Uterus (tissue), 4 donors: ENCODE data around the gene KRTAP10-9. TPM values are rescaled to one million over a fixed set of nuclear protein-coding genes. Genes with fewer than 3 reads are reported as not detected.
"Not testable (repeated sequence)": the region's sequence is repeated elsewhere in the genome, so short reads cannot be mapped to it uniquely, and the experiment has no call there.

Source experiments
- DNase-seq, 2 donors: peaks; one replicate each; pipeline ENCODE4 v3.0.0-alpha.2; 2019 to 2020
- H3K27ac ChIP-seq, 2 donors: fragments of 200-600 bp; sonication (generic); 1 replicate in 1 of 2; 2 replicates in 1 of 2; pipeline ENCODE4 v1.5.1; 2016 to 2018
- H3K27me3 ChIP-seq, 2 donors: fragments of 200-600 bp; sonication (generic); one replicate each; pipeline ENCODE4 v1.5.1; 2018 to 2019; ENCODE audit warnings: control low read depth in 1 of 2
- H3K36me3 ChIP-seq, 2 donors: fragments of 200-600 bp; sonication (generic); one replicate each; pipeline ENCODE4 v1.5.1; 2019; ENCODE audit warnings: control low read depth in 1 of 2
- H3K4me1 ChIP-seq, 2 donors: fragments of 200-600 bp; sonication (generic); one replicate each; pipeline ENCODE4 v1.5.1; 2018 to 2019; ENCODE audit warnings: control low read depth in 1 of 2
- H3K4me3 ChIP-seq, 2 donors: fragments of 200-600 bp; sonication (generic); 1 replicate in 1 of 2; 2 replicates in 1 of 2; pipeline ENCODE4 v1.5.1; 2018 to 2019; ENCODE audit warnings: mild to moderate bottlenecking in 1 of 2
- H3K9me3 ChIP-seq, 2 donors: fragments of 200-600 bp; sonication (generic); one replicate each; pipeline ENCODE4 v1.5.1; 2019; ENCODE audit warnings: control low read depth in 1 of 2
- CTCF ChIP-seq, 4 experiments: fragments of 200-600 bp in 2 of 4; fragments of 450-650 bp in 2 of 4; sonication (generic) in 2 of 4; IDR thresholded peaks; one replicate each; pipeline ENCODE4 v1.5.1; 2016 to 2019; ENCODE audit warnings: antibody characterized with exemption in 4 of 4, mild to moderate bottlenecking in 2 of 4, moderate library complexity in 1 of 4
- POLR2A ChIP-seq, 2 donors: fragments of 450-650 bp; IDR thresholded peaks; one replicate each; pipeline ENCODE4 v1.6.1; 2016; ENCODE audit warnings: antibody characterized with exemption in 2 of 2, mild to moderate bottlenecking in 1 of 2, moderate library complexity in 1 of 2
- intact Hi-C: fragments of 100-400 bp; cut with DNase I; formaldehyde crosslinking; loops from one replicate; pipeline ENCODE4 v1.15.1; 2023; ENCODE audit warnings: low total_unique reads
- total RNA-seq, 4 donors: library from RNA; depleted of rRNA in 3 of 4; stranded (reverse); fragments of >200 nt in 3 of 4; gene quantifications; one replicate each; pipeline versions ENCODE4 v1.1.0 to v1.2.4, GENCODE V29; 2014 to 2023
- donor health status: DM: yes; HTN: yes; CAD: no.

KRTAP10-9 gene
- total RNA-seq, 4 donors from 2014 or later = not detected

GRCh38 chr21:44636209-44637017, 9.5 kb downstream of the KRTAP10-9 start:
- Histone ChIP-seq H3K4me1 (no peaks in the 10 kb centered on the region), H3K9me3 (peaks cover 0 to 8% of the 10 kb centered on the region in 2 donors), H3K27me3 (no peaks in the 10 kb centered on the region), H3K36me3 (no peaks in the 10 kb centered on the region), H3K27ac (no peak overlapping the region), H3K4me3 (no peak overlapping the region)
- no peak for DNase-seq
- intact Hi-C loops = no loop called here
- TF ChIP-seq POLR2A (IDR thresholded peaks at IDR 0.05) (no peak), CTCF (IDR thresholded peaks at IDR 0.05) (no peak)

DNA sequence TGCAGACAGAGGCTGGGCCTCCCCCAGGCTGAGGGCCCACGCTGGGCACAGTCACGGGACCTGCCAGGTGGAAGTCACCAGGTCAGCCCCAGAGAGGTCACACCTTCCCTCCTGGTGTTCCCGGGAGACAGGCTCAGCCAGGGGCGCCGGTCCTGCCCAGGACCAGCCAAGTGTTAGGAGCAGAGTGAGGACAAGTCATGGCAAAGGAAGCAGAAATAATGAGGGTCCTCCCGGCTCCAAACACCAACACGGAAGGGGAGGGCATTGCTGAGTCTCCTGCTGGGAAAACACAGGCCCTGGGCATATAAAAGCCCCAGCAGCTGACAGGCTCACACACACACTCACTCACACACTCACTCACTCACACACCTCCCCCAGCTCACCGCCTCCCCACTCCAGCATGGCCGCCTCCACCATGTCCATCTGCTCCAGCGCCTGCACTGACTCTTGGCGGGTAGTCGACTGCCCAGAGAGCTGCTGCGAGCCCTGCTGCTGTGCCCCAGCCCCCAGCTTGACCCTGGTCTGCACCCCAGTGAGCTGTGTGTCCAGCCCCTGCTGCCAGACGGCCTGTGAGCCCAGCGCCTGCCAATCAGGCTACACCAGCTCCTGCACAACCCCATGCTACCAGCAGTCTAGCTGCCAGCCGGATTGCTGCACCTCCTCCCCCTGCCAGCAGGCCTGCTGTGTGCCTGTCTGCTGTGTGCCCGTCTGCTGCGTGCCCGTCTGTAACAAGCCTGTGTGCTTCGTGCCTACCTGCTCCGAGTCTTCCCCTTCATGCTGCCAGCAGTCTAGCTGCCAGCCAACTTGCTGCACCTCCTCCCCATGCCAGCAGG, 10.3 kb downstream of the KRTAP10-9 start, which contains the start of gene KRTAP10-10:
TSS of gene KRTAP10-10 (plus strand) at position 339 of the 833 bp plus-strand sequence. CDS start at position 401, 62 bp downstream.
- intact Hi-C loops = no loop called here
- Histone ChIP-seq H3K9me3 (peaks cover 0 to under 1% of the 10 kb centered on the region in 2 donors), H3K4me1 (no peaks in the 10 kb centered on the region), H3K27me3 (no peaks in the 10 kb centered on the region), H3K4me3 (no peak within 1 kb of the TSS), H3K27ac (no peak within 1 kb of the TSS), H3K36me3 (no peaks in the 10 kb centered on the region)
- DNase-seq = no peak
- TF ChIP-seq CTCF (IDR thresholded peaks at IDR 0.05) (no peak), POLR2A (IDR thresholded peaks at IDR 0.05) (no peak)

- H3K27me3 ChIP-seq, H3K4me1 ChIP-seq, intact Hi-C loops, H3K9me3 ChIP-seq, H3K4me3 ChIP-seq, H3K27ac ChIP-seq, H3K36me3 ChIP-seq, DNase-seq: not testable (repeated sequence)
Observed at GRCh38 chr21:44637851-44638348, 11.0 kb downstream of the KRTAP10-9 start.

GRCh38 chr21:44638506-44639330, 11.8 kb downstream of the KRTAP10-9 start:
- intact Hi-C loops, H3K4me1 ChIP-seq, H3K27ac ChIP-seq, H3K36me3 ChIP-seq, H3K4me3 ChIP-seq, DNase-seq, H3K27me3 ChIP-seq, H3K9me3 ChIP-seq: not testable (repeated sequence)

DNA sequence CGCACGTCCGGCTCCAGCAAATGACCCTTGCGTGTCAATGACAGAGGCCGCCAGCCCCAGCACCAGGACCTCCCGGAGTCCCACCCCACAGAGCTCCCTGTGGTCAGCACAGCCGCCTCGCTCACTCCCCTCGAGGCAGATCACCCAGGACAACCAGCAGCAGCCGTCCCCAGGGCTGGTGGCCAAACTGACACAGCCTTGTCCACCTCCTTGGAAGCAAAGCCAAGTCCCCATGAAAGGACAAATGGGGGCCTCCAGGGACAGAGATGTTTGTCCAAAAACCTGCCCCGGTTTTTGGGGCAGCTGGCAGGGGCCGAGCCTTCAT, 12.4 kb downstream of the KRTAP10-9 start:
- no peaks in the 10 kb centered on the region for H3K27me3 ChIP-seq
- H3K9me3 ChIP-seq = no peaks in the 10 kb centered on the region
- DNase-seq = no peak
- no peak overlapping the region for H3K27ac ChIP-seq
- TF ChIP-seq POLR2A (IDR thresholded peaks at IDR 0.05) (no peak), CTCF (IDR thresholded peaks at IDR 0.05) (no peak)
- no peak overlapping the region for H3K4me3 ChIP-seq
- no peaks in the 10 kb centered on the region for H3K36me3 ChIP-seq
- H3K4me1 ChIP-seq = no peaks in the 10 kb centered on the region
- intact Hi-C loops = no loop called here
